NCI-H1417 (cell line): ENCODE measurements around the gene MARVELD2.
"Not testable (repeated sequence)": the region's sequence is repeated elsewhere in the genome, so short reads cannot be mapped to it uniquely, and the experiment has no call there.

Source experiments
- DNase-seq, 3 experiments: peaks; one replicate each; lab custom pipeline; 2025; lab: John Stamatoyannopoulos, UW

MARVELD2 gene

GRCh38 chr5:69449511-69449910 lies 34.6 kb downstream of the MARVELD2 start:
- no peak for DNase-seq

GRCh38 chr5:69450116-69450515 lies 35.2 kb downstream of the MARVELD2 start:
- no peak for DNase-seq

GRCh38 chr5:69450527-69450926 lies 35.6 kb downstream of the MARVELD2 start:
- DNase-seq: not testable (repeated sequence)

- DNase-seq: no peak
Observed at GRCh38 chr5:69451941-69452647, 37.2 kb downstream of the MARVELD2 start.

GRCh38 chr5:69453487-69453886 lies 38.6 kb downstream of the MARVELD2 start:
- DNase-seq: not testable (repeated sequence)

GRCh38 chr5:69454460-69455249 lies 39.7 kb downstream of the MARVELD2 start:
- DNase-seq: no peak

GRCh38 chr5:69455428-69455988 lies 40.6 kb downstream of the MARVELD2 start:
- not testable (repeated sequence) for DNase-seq

GRCh38 chr5:69462170-69462569 lies 47.3 kb downstream of the MARVELD2 start:
- no peak for DNase-seq

GRCh38 chr5:69466375-69466774 lies 51.5 kb downstream of the MARVELD2 start:
- not testable (repeated sequence) for DNase-seq

GRCh38 chr5:69467442-69468225 lies 52.7 kb downstream of the MARVELD2 start:
- no peak for DNase-seq

GRCh38 chr5:69468631-69469030 lies 53.7 kb downstream of the MARVELD2 start:
- no peak for DNase-seq

GRCh38 chr5:69471516-69471915 lies 56.6 kb downstream of the MARVELD2 start:
- not testable (repeated sequence) for DNase-seq

GRCh38 chr5:69472535-69473143 lies 57.7 kb downstream of the MARVELD2 start:
- not testable (repeated sequence) for DNase-seq

- no peak for DNase-seq
Observed at GRCh38 chr5:69477170-69477569, 62.3 kb downstream of the MARVELD2 start.

GRCh38 chr5:69478296-69478695 lies 63.4 kb downstream of the MARVELD2 start:
- DNase-seq: not testable (repeated sequence)

- DNase-seq: no peak
Observed at GRCh38 chr5:69484891-69485290, 70.0 kb downstream of the MARVELD2 start.

GRCh38 chr5:69485471-69485870 lies 70.6 kb downstream of the MARVELD2 start:
- peak in 1 of 3 experiments; percentile 76 for DNase-seq

GRCh38 chr5:69489246-69489645 lies 74.3 kb downstream of the MARVELD2 start:
- DNase-seq: no peak

- DNase-seq: no peak
Observed at GRCh38 chr5:69491027-69491426, 76.1 kb downstream of the MARVELD2 start.

- peak in 1 of 3 experiments; percentile 68 for DNase-seq
Observed at GRCh38 chr5:69491838-69492390, 77.0 kb downstream of the MARVELD2 start.

- peak; percentile 80 to 89 (median 87) for DNase-seq
Observed at GRCh38 chr5:69492391-69492922, 77.5 kb downstream of the MARVELD2 start, which contains the start of gene OCLN. TSS of gene OCLN (plus strand) at chr5:69492790. CDS start at chr5:69504245, 11,455 bp downstream.
